Natural killer cell (primary cell): ENCODE data around the gene OTOA. TPM values are rescaled to one million over a fixed set of nuclear protein-coding genes. Genes with fewer than 3 reads are reported as not detected.
"Not testable (repeated sequence)": the region's sequence is repeated elsewhere in the genome, so short reads cannot be mapped to it uniquely, and the experiment has no call there.

Experiments
- ATAC-seq, 3 donors: fragments of 150-1000 bp in 2 of 3; fragments of 200-7000 bp in 1 of 3; cut with Tn5 transposase; 1 replicate in 1 of 3; 2 replicates in 2 of 3; pipeline ENCODE4 v1.10.0; 2021; ENCODE audit warnings: mild to moderate bottlenecking in 2 of 3, moderate library complexity in 2 of 3
- DNase-seq, 2 donors: peaks; one replicate each; pipeline versions ENCODE4 v3.0.0 to v3.0.0-alpha.2; 2013 to 2021; ENCODE audit warnings: mixed read lengths in 1 of 2
- H3K27ac ChIP-seq: one replicate; pipeline ENCODE4 v1.5.1; 2013; ENCODE audit warnings: mild to moderate bottlenecking, low read length
- H3K27me3 ChIP-seq: one replicate; pipeline ENCODE4 v1.6.1; 2013; ENCODE audit warnings: low read length; ENCODE audit not compliant: control insufficient read depth, insufficient read depth
- H3K36me3 ChIP-seq: one replicate; pipeline ENCODE4 v1.6.1; 2013; ENCODE audit warnings: low read length; ENCODE audit not compliant: control insufficient read depth, insufficient read depth
- H3K4me1 ChIP-seq: one replicate; pipeline ENCODE4 v1.6.1; 2013; ENCODE audit warnings: low read length; ENCODE audit not compliant: control insufficient read depth, insufficient read depth
- H3K4me3 ChIP-seq: one replicate; pipeline ENCODE4 v1.5.1; 2013; ENCODE audit warnings: low read length
- H3K9me3 ChIP-seq: one replicate; pipeline ENCODE4 v1.6.1; 2013; ENCODE audit warnings: low read length; ENCODE audit not compliant: control insufficient read depth, insufficient read depth
- H3K27ac Mint-ChIP-seq, 2 donors: one replicate each; pipeline ENCODE4 v1.8.0; 2022; ENCODE audit warnings: mild to moderate bottlenecking in 2 of 2, mixed read lengths in 2 of 2, moderate library complexity in 1 of 2
- H3K27me3 Mint-ChIP-seq, 2 donors: one replicate each; pipeline ENCODE4 v1.8.0; 2022; ENCODE audit warnings: low read depth in 2 of 2, mixed read lengths in 2 of 2
- H3K36me3 Mint-ChIP-seq: one replicate; pipeline ENCODE4 v1.8.0; 2022; ENCODE audit warnings: mixed read lengths
- H3K4me1 Mint-ChIP-seq, 2 donors: one replicate each; pipeline ENCODE4 v1.8.0; 2022; ENCODE audit warnings: mixed read lengths in 2 of 2
- H3K4me3 Mint-ChIP-seq: one replicate; pipeline ENCODE4 v1.8.0; 2022; ENCODE audit warnings: mild to moderate bottlenecking, moderate library complexity, mixed read lengths
- H3K9me3 Mint-ChIP-seq, 2 donors: one replicate each; pipeline ENCODE4 v1.8.0; 2022; ENCODE audit warnings: mixed read lengths in 2 of 2
- WGBS: methylation state at CpG from one replicate; pipeline ENCODE4 v1.1.7; 2013; ENCODE audit warnings: missing lambda C conversion rate; ENCODE audit not compliant: insufficient coverage; 5-methylcytosine and 5-hydroxymethylcytosine counted together
- intact Hi-C: fragments of 100-400 bp; cut with micrococcal nuclease; formaldehyde crosslinking; loops from one replicate; pipeline ENCODE4 v1.14.2; 2022
- total RNA-seq, 4 donors: library from RNA; stranded (reverse); fragments of 120-200 nt in 1 of 4; gene quantifications; one replicate each; pipeline versions ENCODE4 v1.2.3 to v1.2.4, GENCODE V29; 2013 to 2022
- TF ChIP-seq, protein P1 (sequence below): fragments of 200-600 bp; IDR thresholded peaks from one replicate; pipeline ENCODE4 v1.8.0; 2022; ENCODE audit warnings: antibody characterized with exemption

OTOA gene
- total RNA-seq, 3 donors from 2014 or later (not counting 1 experiment from before 2014, with no cell fraction given): 0.14 TPM; not detected in 2

DNA sequence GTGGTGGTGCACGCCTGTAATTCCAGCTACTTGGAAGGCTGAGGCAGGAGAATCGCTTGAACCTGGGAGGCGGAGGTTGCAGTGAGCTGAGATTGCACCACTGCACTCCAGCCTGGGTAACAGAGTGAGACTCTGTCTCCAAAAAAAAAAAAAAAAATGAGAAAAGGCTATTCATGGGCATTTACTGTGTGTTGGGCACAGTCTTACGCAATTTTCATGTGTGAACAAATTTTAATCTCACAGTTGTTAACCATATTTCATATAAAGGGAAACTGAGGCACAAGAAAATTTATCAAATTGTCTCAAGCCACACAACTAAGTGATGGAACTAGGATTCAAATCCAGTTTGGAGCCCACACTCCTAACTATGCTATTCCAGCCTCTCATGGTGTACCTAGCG lies 16.9 kb downstream of the OTOA start:
- H3K4me3 ChIP-seq, H3K4me1 ChIP-seq, H3K27ac Mint-ChIP-seq, H3K4me1 Mint-ChIP-seq, H3K9me3 ChIP-seq, H3K9me3 Mint-ChIP-seq, H3K36me3 ChIP-seq, ATAC-seq, H3K36me3 Mint-ChIP-seq, DNase-seq, H3K27me3 ChIP-seq, intact Hi-C loops, H3K4me3 Mint-ChIP-seq, H3K27ac ChIP-seq: not testable (repeated sequence)
- WGBS: 91% methylated on average over 5 of the region's 5 CpGs
- H3K27me3 Mint-ChIP-seq: peaks cover 13 to 26% of the 10 kb centered on the region in 2 donors

DNA sequence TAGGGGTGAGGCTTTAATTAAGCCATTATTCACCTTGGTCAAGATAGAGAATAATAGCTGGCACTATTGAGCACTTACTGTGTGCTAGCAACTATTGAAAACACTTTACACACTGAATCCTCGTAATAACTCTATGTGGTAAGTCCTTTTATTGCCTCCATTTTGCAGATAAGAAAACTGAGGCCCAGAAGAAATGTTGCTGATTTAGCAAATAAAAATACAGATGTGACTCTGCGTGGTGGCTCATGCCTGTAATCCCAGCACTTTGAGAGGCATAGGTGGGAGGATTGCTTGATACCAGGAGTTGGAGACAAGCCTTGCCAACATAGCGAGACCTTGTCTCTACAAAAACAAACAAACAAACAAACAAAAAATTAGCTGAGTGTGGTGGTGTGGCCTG lies 19.4 kb downstream of the OTOA start:
- H3K9me3 Mint-ChIP-seq: no peaks in the 10 kb centered on the region
- Histone ChIP-seq H3K27ac (no peak overlapping the region), H3K27me3 (peaks cover 3% of the 10 kb centered on the region), H3K9me3 (no peaks in the 10 kb centered on the region), H3K4me3 (no peak overlapping the region), H3K36me3 (no peaks in the 10 kb centered on the region), H3K4me1 (no peaks in the 10 kb centered on the region)
- peaks cover 0 to 4% of the 10 kb centered on the region in 2 donors for H3K4me1 Mint-ChIP-seq
- no peaks in the 10 kb centered on the region for H3K36me3 Mint-ChIP-seq
- ATAC-seq (no peak), DNase-seq (no peak)
- TF ChIP-seq, protein P1, sequence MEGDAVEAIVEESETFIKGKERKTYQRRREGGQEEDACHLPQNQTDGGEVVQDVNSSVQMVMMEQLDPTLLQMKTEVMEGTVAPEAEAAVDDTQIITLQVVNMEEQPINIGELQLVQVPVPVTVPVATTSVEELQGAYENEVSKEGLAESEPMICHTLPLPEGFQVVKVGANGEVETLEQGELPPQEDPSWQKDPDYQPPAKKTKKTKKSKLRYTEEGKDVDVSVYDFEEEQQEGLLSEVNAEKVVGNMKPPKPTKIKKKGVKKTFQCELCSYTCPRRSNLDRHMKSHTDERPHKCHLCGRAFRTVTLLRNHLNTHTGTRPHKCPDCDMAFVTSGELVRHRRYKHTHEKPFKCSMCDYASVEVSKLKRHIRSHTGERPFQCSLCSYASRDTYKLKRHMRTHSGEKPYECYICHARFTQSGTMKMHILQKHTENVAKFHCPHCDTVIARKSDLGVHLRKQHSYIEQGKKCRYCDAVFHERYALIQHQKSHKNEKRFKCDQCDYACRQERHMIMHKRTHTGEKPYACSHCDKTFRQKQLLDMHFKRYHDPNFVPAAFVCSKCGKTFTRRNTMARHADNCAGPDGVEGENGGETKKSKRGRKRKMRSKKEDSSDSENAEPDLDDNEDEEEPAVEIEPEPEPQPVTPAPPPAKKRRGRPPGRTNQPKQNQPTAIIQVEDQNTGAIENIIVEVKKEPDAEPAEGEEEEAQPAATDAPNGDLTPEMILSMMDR: no peak
- intact Hi-C loops: no loop called here
- WGBS: 94% methylated on average over 2 of the region's 3 CpGs
- peaks cover 13 to 17% of the 10 kb centered on the region in 2 donors for H3K27me3 Mint-ChIP-seq
- no peak overlapping the region for H3K4me3 Mint-ChIP-seq
- no peak overlapping the region for H3K27ac Mint-ChIP-seq

DNA sequence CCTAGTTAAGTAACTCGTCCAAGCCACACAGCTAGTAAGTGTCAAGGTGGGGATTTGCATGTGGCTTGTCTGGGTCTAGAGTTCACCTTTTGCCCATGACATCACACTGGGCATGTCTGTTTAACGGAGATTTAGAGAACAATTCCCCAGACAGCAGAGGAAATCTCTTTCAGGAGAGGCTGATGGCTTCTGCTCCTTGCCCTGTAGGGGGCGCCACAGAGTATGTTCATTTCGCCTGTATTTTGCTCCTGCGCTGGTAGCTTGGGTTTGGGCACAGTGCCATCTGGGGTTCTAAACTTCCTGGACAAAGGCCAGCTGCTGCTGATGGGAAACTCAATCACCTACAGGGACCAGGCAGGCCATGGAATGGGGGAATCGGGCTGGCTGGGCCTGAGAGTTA lies 20.4 kb downstream of the OTOA start:
- intact Hi-C loops: no loop called here
- no peaks in the 10 kb centered on the region for H3K9me3 ChIP-seq
- DNase-seq: peak; percentile 20 to 62
- no peak overlapping the region for H3K27ac ChIP-seq
- H3K4me3 Mint-ChIP-seq: no peak overlapping the region
- H3K27ac Mint-ChIP-seq: no peak overlapping the region
- H3K9me3 Mint-ChIP-seq: no peaks in the 10 kb centered on the region
- TF ChIP-seq, protein P1: peak; percentile 64
- H3K36me3 ChIP-seq: no peaks in the 10 kb centered on the region
- WGBS: 30% methylated on average over 6 of the region's 6 CpGs
- peaks cover 0 to 4% of the 10 kb centered on the region in 2 donors for H3K4me1 Mint-ChIP-seq
- no peak overlapping the region for H3K4me3 ChIP-seq
- no peak for ATAC-seq
- H3K27me3 Mint-ChIP-seq: peaks cover 7 to 11% of the 10 kb centered on the region in 2 donors
- H3K36me3 Mint-ChIP-seq: no peaks in the 10 kb centered on the region
- peaks cover 3% of the 10 kb centered on the region for H3K27me3 ChIP-seq
- H3K4me1 ChIP-seq: no peaks in the 10 kb centered on the region

DNA sequence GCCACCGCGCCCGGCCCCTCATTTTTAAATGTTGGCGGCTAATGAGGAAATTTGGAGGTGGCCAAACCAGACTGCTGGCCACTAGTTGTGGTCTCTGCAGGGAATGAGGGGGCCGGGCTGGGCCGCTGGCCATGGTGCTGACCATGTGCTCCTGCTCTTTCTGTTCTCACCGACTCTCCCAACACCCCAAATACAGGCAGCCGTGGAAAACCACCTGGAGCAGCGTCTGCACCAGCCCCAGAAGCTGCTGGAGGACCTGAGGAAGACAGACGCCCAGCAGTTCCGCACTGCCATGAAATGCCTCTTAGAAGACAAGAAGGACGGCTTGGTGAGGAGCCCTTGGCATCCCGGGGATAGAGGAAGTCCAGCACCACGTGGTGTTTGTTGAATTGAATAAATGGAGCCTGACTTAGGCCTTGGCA lies 21.3 kb downstream of the OTOA start:
- ATAC-seq (no peak), DNase-seq (no peak)
- peaks cover 10 to 15% of the 10 kb centered on the region in 2 donors for H3K27me3 Mint-ChIP-seq
- TF ChIP-seq, protein P1: no peak
- H3K4me1 Mint-ChIP-seq: peaks cover 0 to 4% of the 10 kb centered on the region in 2 donors
- Histone ChIP-seq H3K27ac (no peak overlapping the region), H3K4me1 (no peaks in the 10 kb centered on the region), H3K4me3 (no peak overlapping the region), H3K9me3 (no peaks in the 10 kb centered on the region), H3K27me3 (peaks cover 3% of the 10 kb centered on the region), H3K36me3 (no peaks in the 10 kb centered on the region)
- H3K4me3 Mint-ChIP-seq: no peak overlapping the region
- 68% methylated on average over 13 of the region's 14 CpGs for WGBS
- H3K9me3 Mint-ChIP-seq: no peaks in the 10 kb centered on the region
- H3K36me3 Mint-ChIP-seq: no peaks in the 10 kb centered on the region
- intact Hi-C loops: no loop called here
- no peak overlapping the region for H3K27ac Mint-ChIP-seq
